ENCODE measurements around the gene GAREM1.

GAREM1 gene

DNA sequence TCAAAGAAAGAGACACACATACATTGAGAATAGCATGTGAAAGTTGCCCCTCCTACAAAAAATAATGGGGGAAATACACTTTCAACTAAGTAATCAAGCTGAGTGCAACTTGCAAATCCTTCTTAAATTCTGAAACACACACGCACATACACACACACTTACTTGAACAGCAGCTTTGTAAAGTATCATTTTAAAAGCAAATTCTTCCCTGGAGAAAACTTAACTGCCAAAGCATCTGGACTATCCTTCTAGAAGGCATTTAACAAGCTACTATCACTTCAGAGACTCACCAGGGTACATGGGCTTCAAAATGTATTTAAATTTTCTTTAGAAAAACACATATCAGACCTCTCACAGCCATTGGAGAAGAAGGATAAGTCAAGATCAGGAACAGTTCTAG, 15.3 kb downstream of the GAREM1 start:
- DNase-seq, result no peak

- DNase-seq, result no peak
Measured at GRCh38 chr18:32454593-32454992, 16.1 kb downstream of the GAREM1 start.

DNA sequence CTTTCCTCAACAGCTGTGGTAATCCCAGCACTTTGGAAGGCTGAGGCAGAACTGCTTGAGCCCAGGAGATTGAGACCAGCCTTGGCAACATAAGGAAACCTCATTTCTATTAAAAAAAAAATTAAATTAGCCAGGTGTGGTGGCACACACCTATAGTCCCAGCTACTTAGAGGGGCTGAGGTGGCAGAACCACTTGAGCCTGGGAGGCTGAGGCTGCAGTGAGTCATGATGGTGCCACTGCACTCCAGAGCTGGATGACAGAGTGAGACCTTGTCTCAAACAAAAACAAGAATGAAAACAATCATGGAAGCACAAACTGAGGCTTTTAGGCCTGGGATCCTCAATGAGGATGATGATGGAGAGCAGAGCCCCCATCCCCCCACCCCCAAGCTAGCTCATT, 19.8 kb downstream of the GAREM1 start:
- DNase-seq, result no peak

DNA sequence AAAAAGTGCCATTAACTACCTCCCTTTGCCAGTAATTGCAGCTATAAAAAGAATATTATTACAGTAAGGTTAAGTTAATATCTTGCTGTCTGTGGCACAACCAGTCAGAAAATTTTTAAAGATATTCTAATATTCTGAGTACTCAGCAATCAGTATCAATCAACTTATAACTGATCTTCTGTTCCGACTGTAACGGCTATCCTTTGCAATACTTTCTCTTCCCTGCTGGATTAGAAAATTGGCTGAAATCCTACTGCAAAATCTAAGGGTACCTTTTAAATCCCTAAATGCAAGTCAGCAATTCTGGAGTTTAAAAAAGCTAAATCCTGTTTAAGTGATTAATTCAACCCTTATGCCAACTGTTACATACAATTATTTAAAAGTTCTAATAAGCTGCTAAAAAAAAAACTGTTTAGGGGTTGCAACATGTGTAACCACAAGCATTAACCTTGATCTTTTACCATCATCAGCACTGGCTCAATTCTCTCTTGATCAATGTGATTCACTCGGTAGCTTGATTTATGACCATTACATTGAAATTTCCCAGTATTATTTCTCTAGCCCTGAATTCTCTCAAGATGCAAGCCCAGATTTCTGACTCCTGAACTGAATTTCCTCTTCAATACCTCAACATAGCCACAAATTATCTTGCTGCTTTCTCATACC, 20.5 kb downstream of the GAREM1 start:
- no peak for DNase-seq

GRCh38 chr18:32446780-32447179, 23.9 kb downstream of the GAREM1 start:
- no peak for DNase-seq

DNA sequence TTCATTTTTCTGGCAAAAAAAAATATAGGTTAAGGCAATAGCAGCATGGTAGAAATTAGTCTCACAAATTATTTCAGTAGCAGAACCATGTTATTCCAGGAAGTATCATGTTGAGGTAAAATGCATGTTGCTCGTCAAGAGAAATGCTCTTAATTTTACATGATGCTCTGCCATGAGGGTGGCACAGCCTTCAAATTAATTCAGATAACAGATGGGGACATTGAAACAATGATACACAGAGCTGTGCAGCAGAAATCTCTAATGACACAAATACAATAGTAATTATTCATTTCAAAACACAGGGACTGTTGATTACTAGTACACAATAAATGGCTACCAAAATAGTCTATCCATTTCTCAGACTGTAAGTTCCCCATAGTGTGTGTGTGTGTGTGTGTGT, 24.8 kb downstream of the GAREM1 start:
- no peak for DNase-seq

DNA sequence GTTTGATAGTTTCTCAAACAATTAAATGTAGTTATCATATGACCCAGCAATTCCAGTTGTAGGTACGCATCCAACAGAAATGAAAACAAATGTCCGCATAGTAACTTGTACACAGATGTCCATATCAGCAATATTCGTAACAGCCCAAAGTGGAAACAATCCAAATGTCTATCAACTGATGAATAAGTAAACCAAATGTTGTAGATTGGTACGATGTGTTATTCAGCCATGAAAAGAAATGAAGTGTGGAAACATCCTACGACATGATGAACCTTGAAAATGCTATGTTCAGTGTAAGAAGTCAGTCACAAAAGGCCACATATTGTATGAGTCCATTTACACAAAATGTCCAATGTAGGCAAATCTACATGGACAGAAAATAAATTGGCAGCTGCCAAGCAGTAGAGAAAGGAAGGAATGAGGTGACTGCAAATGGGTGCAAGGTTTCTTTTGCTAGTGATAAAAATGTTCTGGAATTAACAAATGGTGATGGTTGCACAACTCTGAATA, 26.9 kb downstream of the GAREM1 start:
- no peak for DNase-seq

- no peak for DNase-seq
Measured at GRCh38 chr18:32443033-32443705, 27.5 kb downstream of the GAREM1 start.

DNA sequence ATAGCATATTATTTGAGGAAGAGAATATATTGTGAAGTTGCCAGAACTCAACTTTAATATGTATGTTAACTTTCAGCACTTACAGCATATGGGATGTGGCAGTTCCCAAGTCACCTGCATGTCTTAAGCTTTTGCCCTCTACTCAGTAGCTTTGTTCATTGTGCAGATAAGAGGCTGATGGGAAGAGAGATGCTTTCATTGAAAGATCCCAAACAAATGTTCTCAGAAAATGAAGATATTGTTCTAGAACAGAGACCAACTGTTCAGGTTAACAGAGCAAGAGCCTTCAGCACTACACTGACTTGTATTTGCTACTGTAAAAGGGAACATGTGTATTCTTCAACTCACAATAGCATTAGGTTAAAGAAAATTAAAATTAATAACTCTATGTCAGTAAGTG, 28.1 kb downstream of the GAREM1 start:
- DNase-seq, result no peak

DNA sequence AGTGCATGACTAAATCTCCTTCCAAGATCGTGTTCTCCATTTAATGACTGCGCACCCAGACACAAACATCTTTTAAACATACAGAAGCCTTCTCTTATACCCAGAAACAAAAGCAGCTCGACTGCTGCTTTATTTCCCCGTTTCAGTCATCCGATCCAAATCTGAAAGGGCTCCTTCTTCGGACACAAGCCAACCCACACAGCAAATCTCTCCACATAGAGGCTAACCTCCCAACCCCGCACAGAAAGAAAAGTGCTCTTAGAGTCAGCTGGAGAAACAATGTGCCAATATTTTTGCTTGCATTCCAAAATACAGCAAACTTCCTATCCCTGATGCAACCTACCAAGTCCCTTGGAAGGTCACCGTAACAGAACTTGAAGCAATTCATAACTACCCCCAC, 29.1 kb downstream of the GAREM1 start:
- DNase-seq, result no peak

GRCh38 chr18:32440518-32440917, 30.2 kb downstream of the GAREM1 start:
- no peak for DNase-seq

- DNase-seq, result peak; percentile 16
Measured at GRCh38 chr18:32439802-32440201, 30.9 kb downstream of the GAREM1 start.

- DNase-seq, result no peak
Measured at GRCh38 chr18:32439241-32439640, 31.4 kb downstream of the GAREM1 start.

DNA sequence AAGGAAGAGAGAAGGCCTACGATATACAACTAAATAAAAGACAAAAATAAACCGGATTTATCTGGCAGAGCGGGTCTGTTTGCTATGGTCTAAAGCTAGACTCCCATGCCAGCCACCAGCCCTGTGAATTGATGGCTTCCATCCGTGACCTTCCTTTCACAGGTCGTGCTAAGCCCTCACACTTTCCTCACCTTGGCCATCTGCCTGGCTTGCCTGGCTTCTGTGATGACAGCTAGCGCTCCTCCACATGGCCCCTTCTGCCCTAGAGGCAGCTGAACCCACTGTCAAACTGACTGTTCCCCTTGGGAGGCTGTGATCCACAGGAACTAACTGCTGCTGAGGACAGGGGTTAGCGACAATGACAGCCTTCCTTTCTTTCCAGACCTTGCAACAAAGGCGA, 32.5 kb downstream of the GAREM1 start:
- no peak for DNase-seq

GRCh38 chr18:32437100-32437834, 33.4 kb downstream of the GAREM1 start:
- no peak for DNase-seq

DNA sequence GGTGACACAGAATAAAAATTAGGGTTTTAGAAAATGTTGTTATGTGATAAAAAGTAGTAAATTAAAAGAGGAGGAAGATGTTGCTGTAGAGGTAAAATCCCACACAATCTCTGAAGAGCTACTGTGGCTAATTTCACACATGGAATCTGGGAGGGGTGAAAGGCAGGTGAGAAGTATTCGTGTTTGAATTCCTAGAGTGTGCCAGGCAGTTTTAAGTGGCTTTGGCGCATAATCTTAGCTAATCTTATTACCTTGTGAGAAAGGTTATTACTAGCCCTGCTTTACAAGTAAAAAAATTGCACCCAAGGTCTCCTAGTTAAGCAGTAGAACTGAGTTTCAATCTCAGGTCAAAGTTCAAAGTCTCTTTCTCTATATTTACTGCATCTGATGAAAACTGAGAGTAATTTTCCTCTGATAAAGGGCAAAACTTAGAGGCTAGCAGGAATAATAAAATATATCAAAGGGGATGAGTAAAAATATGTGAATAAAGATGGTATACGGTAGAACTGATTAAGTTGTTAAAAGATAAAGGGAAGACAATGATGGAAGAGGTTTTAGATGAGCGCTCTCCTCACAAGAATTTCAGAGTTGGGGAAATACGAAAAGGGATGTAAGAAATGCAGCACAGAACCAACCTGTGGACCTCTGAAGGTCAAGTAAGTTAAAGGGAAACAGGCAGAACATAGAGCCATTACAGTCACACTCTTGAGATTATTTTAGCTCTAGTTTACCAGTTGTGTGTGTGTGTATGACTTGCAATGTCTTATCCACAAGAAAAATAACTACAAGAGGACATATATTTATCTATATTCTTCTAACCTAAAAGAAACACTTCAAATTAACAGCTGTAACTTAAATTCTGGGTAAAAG, 34.8 kb downstream of the GAREM1 start:
- no peak for DNase-seq

DNA sequence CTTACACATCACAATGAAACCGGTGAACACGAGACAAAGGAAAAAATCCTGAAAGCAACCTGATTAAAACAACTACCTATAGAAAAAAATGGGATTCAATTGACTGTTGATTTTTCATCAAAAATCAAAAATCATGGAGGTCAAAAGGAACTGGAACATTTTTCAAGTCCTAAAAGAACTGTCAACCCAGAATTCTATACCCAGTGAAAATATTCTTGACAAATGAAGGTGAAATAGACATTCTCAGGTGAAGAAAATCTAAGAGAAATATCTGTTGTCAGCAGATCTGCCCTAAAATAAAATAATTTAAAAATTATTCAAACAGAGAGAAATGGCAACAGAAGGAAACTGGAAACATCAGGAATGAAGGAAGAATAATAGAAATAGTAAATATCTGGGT, 38.9 kb downstream of the GAREM1 start:
- DNase-seq, result no peak

GRCh38 chr18:32429402-32429801, 41.3 kb downstream of the GAREM1 start:
- DNase-seq, result no peak

DNA sequence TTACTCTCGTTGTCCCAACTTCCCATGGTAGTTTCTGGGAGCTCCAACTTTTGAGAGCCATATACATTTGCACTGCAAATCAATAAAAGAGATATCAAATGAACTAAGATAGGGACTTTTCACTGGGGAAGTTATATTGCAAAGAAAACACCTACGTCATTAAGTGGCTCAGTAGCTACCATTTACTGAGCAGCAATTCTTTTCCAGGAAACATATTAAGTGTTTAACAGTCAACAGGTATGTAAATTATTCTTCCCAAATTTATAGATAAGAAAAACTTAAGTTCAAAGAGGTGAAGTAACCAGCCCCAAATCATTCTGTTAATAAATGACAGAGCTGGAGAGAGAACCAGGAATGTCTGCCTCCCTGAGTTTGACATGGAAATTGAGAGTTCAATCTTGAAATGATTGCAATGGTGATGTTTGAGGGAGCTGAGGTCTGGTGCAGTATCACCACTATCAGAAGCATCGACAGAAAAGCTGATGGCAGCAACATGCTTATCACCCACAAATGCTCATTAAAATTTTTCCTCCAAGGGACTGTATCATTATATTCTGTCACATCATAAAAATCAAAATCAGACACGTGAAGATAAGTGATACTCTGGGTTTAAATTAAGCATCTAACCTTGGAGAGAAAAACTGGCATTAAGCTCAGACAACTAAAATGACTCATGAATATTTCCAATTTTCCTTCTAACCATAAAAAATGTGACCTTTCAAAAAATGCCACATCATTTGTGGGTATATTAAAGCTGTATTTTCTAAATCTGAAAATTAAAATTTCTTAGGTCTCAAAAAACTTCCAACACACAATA, 43.4 kb downstream of the GAREM1 start:
- no peak for DNase-seq

GRCh38 chr18:32425466-32425865, 45.2 kb downstream of the GAREM1 start:
- no peak for DNase-seq

GRCh38 chr18:32424696-32425095, 46.0 kb downstream of the GAREM1 start:
- DNase-seq, result no peak
